Ascending aorta (tissue), 2 donors: ENCODE data around the gene CRELD2. TPM values are rescaled to one million over a fixed set of nuclear protein-coding genes. Genes with fewer than 3 reads are reported as not detected.
A peak's percentile ranks its signal among the peaks of the same experiment; 100 is the strongest.

ENCODE experiments used
- DNase-seq, 2 donors: peaks; one replicate each; pipeline ENCODE4 v3.0.0-alpha.2; 2019; ENCODE audit warnings: low spot score in 2 of 2
- H3K27ac ChIP-seq, 2 donors: fragments of 200-600 bp; sonication (generic); one replicate each; pipeline ENCODE4 v1.5.1; 2016 to 2017; ENCODE audit warnings: mild to moderate bottlenecking in 1 of 2
- H3K27me3 ChIP-seq: fragments of 200-600 bp; sonication (generic); one replicate; pipeline ENCODE4 v1.5.1; 2017
- H3K36me3 ChIP-seq, 2 donors: fragments of 200-600 bp; sonication (generic); one replicate each; pipeline ENCODE4 v1.5.1; 2016
- H3K4me1 ChIP-seq, 2 donors: fragments of 200-600 bp; sonication (generic); one replicate each; pipeline ENCODE4 v1.5.1; 2016 to 2017; ENCODE audit warnings: mild to moderate bottlenecking in 1 of 2
- H3K4me3 ChIP-seq, 2 donors: fragments of 200-600 bp; sonication (generic); one replicate each; pipeline ENCODE4 v1.5.1; 2016 to 2017; ENCODE audit warnings: mild to moderate bottlenecking in 1 of 2
- H3K9me3 ChIP-seq, 2 donors: fragments of 200-600 bp; sonication (generic); one replicate each; pipeline ENCODE4 v1.5.1; 2016
- intact Hi-C: fragments of 100-400 bp; cut with DNase I; formaldehyde crosslinking; loops from one replicate; pipeline ENCODE4 v1.15.1; 2023
- total RNA-seq: library from RNA; depleted of rRNA; stranded (reverse); fragments of >200 nt; gene quantifications from one replicate; pipeline ENCODE4 v1.1.0, GENCODE V29; 2016
- TF ChIP-seq, protein P1 (sequence below), 3 experiments: fragments of 200-600 bp in 2 of 3; fragments of 450-650 bp in 1 of 3; sonication (generic) in 2 of 3; IDR thresholded peaks; one replicate each; pipeline ENCODE4 v1.5.1; 2016 to 2019; ENCODE audit warnings: antibody characterized with exemption in 3 of 3, mild to moderate bottlenecking in 1 of 3, moderate library complexity in 1 of 3

Gene CRELD2, protein sequence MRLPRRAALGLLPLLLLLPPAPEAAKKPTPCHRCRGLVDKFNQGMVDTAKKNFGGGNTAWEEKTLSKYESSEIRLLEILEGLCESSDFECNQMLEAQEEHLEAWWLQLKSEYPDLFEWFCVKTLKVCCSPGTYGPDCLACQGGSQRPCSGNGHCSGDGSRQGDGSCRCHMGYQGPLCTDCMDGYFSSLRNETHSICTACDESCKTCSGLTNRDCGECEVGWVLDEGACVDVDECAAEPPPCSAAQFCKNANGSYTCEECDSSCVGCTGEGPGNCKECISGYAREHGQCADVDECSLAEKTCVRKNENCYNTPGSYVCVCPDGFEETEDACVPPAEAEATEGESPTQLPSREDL
- total RNA-seq, result 61.8 TPM

- H3K4me3 ChIP-seq, result peak within 1 kb of the TSS; percentile 76 to 90
- H3K27me3 ChIP-seq, result no peaks in the 10 kb centered on the region
- TF ChIP-seq, protein P1, sequence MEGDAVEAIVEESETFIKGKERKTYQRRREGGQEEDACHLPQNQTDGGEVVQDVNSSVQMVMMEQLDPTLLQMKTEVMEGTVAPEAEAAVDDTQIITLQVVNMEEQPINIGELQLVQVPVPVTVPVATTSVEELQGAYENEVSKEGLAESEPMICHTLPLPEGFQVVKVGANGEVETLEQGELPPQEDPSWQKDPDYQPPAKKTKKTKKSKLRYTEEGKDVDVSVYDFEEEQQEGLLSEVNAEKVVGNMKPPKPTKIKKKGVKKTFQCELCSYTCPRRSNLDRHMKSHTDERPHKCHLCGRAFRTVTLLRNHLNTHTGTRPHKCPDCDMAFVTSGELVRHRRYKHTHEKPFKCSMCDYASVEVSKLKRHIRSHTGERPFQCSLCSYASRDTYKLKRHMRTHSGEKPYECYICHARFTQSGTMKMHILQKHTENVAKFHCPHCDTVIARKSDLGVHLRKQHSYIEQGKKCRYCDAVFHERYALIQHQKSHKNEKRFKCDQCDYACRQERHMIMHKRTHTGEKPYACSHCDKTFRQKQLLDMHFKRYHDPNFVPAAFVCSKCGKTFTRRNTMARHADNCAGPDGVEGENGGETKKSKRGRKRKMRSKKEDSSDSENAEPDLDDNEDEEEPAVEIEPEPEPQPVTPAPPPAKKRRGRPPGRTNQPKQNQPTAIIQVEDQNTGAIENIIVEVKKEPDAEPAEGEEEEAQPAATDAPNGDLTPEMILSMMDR (IDR thresholded peaks at IDR 0.05), result no peak
- intact Hi-C loops, result loop anchor here (1.0 to 5.0 kb wide), 5 partner anchors 13 to 283 kb away; partner anchors contain the start of genes PIM3, SELENOO, TRABD and ZBED4
- peaks cover 4 to 27% of the 10 kb centered on the region in 2 donors for H3K36me3 ChIP-seq
- no peaks in the 10 kb centered on the region for H3K9me3 ChIP-seq
- DNase-seq, result peak; percentile 94 to 99
- peaks cover 0 to 12% of the 10 kb centered on the region in 2 donors for H3K4me1 ChIP-seq
- H3K27ac ChIP-seq, result peak within 1 kb of the TSS; percentile 95
Observed at GRCh38 chr22:49917974-49918910, at the start of gene CRELD2, which contains the start of gene ALG12. Gene CRELD2, plus strand, starts transcription at chr22:49918634. Its CDS starts 136 bp downstream, at chr22:49918770. Gene ALG12, minus strand, starts transcription at chr22:49918438. Its CDS starts 4,673 bp downstream, at chr22:49913765.

DNA sequence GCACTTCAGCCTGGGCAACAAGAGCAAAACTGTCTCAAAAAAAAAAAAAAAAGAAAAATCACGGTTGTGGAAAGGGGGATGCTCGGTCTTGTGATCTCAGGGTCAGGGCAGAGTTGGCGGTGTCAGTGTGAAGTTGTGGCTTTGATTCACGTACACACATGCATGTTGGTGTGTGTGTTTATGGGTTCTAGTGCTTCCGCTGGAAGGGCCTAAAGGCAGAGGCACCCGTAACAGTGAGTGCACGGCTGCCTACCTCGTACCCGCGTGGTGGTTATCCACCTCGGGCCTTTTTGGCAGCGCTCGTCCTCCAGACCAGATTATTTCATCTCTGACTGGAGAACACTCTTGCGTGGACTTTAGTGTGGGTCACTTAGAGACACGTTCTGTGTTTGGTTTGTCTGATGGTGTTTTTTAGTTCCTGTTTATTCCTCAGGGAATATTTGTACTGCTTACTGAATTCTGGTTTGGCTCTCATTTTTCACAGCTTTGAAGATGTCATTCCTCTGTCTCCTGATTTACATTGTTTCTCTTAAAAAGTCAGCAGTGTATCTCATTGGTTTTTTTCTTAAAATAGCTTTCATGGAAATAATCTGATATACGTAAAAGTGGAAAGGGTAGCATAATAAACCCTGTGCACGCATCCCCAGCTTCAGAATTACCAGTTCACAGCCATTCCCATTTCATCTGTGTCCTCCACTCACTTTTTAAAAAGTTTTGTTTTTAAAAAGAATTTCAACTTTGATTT is 49.2 kb upstream of the CRELD2 start:
- Histone ChIP-seq H3K36me3 (peaks cover 0 to 9% of the 10 kb centered on the region in 2 donors), H3K9me3 (peaks cover 27 to 76% of the 10 kb centered on the region in 2 donors)
- DNase-seq, result no peak

GRCh38 chr22:49869845-49870712 is 48.4 kb upstream of the CRELD2 start:
- Histone ChIP-seq H3K4me3 (no peak overlapping the region), H3K36me3 (peaks cover 0 to 9% of the 10 kb centered on the region in 2 donors), H3K27ac (no peak overlapping the region), H3K4me1 (no peaks in the 10 kb centered on the region), H3K27me3 (no peaks in the 10 kb centered on the region), H3K9me3 (peaks cover 27 to 80% of the 10 kb centered on the region in 2 donors)
- TF ChIP-seq, protein P1 (IDR thresholded peaks at IDR 0.05), result no peak
- intact Hi-C loops, result no loop called here
- no peak for DNase-seq

More for the DNA sequence above, 49.2 kb upstream of the CRELD2 start:
- intact Hi-C loops, result no loop called here
- TF ChIP-seq, protein P1 (IDR thresholded peaks at IDR 0.05), result no peak
- Histone ChIP-seq H3K27me3 (no peaks in the 10 kb centered on the region), H3K4me3 (no peak overlapping the region), H3K4me1 (no peaks in the 10 kb centered on the region), H3K27ac (no peak overlapping the region)

GRCh38 chr22:49871482-49871881 is 47.0 kb upstream of the CRELD2 start:
- H3K4me3 ChIP-seq, result no peak overlapping the region
- intact Hi-C loops, result no loop called here
- no peaks in the 10 kb centered on the region for H3K27me3 ChIP-seq
- peaks cover 20 to 80% of the 10 kb centered on the region in 2 donors for H3K9me3 ChIP-seq
- no peak overlapping the region for H3K27ac ChIP-seq
- no peak for DNase-seq
- H3K4me1 ChIP-seq, result no peaks in the 10 kb centered on the region
- TF ChIP-seq, protein P1 (IDR thresholded peaks at IDR 0.05), result no peak
- H3K36me3 ChIP-seq, result peaks cover 0 to 9% of the 10 kb centered on the region in 2 donors
